Activated CD8-positive, alpha-beta memory T cell treated with anti-CD3 and anti-CD28 coated beads, Interleukin-2, amount 50 U/mL, for 24 hours (primary cell): ENCODE measurements around the gene DISC1.

ENCODE experiments used
- DNase-seq: peaks from one replicate; pipeline ENCODE4 v3.0.0-alpha.2; 2020; ENCODE audit errors: extremely low read depth

DISC1 gene

GRCh38 chr1:231993968-231994455, 367.4 kb downstream of the DISC1 start:
- no peak for DNase-seq

- no peak for DNase-seq
Measured at GRCh38 chr1:231998791-231999190, 372.2 kb downstream of the DISC1 start.

- no peak for DNase-seq
Measured at GRCh38 chr1:232005300-232005699, 378.7 kb downstream of the DISC1 start.

- DNase-seq = no peak
Measured at GRCh38 chr1:232009741-232010140, 383.2 kb downstream of the DISC1 start.

- no peak for DNase-seq
Measured at GRCh38 chr1:232011961-232012360, 385.4 kb downstream of the DISC1 start.

- DNase-seq = no peak
Measured at GRCh38 chr1:232012773-232013386, 386.3 kb downstream of the DISC1 start.

GRCh38 chr1:232014941-232015340, 388.4 kb downstream of the DISC1 start:
- no peak for DNase-seq

GRCh38 chr1:232016616-232017015, 390.0 kb downstream of the DISC1 start:
- no peak for DNase-seq

- no peak for DNase-seq
Measured at GRCh38 chr1:232017057-232017456, 390.5 kb downstream of the DISC1 start.

- DNase-seq = no peak
Measured at GRCh38 chr1:232017759-232018158, 391.2 kb downstream of the DISC1 start.

- no peak for DNase-seq
Measured at GRCh38 chr1:232018231-232019025, 391.8 kb downstream of the DISC1 start.

- DNase-seq = no peak
Measured at GRCh38 chr1:232019026-232019340, 392.4 kb downstream of the DISC1 start.

GRCh38 chr1:232020352-232020751, 393.8 kb downstream of the DISC1 start:
- DNase-seq = no peak

GRCh38 chr1:232029315-232029714, 402.7 kb downstream of the DISC1 start:
- no peak for DNase-seq

- no peak for DNase-seq
Measured at GRCh38 chr1:232031156-232031555, 404.6 kb downstream of the DISC1 start.

- DNase-seq = no peak
Measured at GRCh38 chr1:232033285-232033684, 406.7 kb downstream of the DISC1 start.

- no peak for DNase-seq
Measured at GRCh38 chr1:232034556-232034955, 408.0 kb downstream of the DISC1 start.

- no peak for DNase-seq
Measured at GRCh38 chr1:232036181-232036933, 409.8 kb downstream of the DISC1 start.

GRCh38 chr1:232037774-232038388, 411.3 kb downstream of the DISC1 start:
- DNase-seq = no peak

- no peak for DNase-seq
Measured at GRCh38 chr1:232038706-232039677, 412.4 kb downstream of the DISC1 start.

GRCh38 chr1:232040260-232040659, 413.7 kb downstream of the DISC1 start:
- DNase-seq = no peak
